NOMO-1 treated with dmso at 0.1 percent for 144 hours (cell line): ENCODE data around the gene B3GNT5.
A peak's percentile ranks its signal among the peaks of the same experiment; 100 is the strongest.
"Not testable (repeated sequence)": the region's sequence is repeated elsewhere in the genome, so short reads cannot be mapped to it uniquely, and the experiment has no call there.

Experiments
- DNase-seq: peaks from one replicate; lab custom pipeline; 2025; ENCODE audit not compliant: unreplicated experiment; lab: John Stamatoyannopoulos, UW

Gene B3GNT5

DNA sequence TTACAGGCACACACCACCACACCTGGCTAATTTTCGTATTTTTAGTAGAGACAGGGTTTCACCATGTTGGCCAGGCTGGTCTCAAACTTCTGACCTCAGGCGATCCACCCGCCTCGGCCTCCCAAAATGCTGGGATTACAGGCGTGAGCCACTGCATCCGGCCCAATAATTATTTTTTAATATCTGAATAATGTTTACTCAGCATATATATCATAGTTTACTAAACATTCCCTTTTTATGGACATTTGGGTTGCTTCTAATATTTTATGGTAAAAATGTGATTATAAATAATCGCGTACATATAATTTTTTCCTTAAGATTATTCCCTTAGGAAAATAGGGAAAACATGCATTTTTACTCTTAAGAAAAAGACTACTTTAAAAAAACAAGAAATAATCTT is 22.8 kb upstream of the B3GNT5 start:
- not testable (repeated sequence) for DNase-seq

DNA sequence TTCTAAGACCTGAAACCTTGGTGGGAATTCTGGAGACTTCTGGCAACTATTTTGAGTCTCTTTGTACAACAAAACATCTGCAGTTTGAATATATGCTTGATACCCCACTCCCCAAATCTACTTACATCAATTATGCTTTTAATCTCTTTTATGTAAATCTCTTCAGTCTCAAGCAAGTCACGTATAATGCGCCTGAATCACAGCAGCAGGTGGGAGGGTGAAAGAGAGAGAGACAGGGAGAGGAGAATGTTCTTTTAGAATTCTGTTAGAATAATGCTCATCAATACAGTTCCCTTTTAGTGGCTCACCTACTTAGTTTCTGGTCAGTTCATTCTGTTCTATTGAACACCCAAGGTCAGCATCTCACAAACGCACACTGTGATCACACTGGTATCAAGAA is 22.2 kb upstream of the B3GNT5 start:
- no peak for DNase-seq

DNA sequence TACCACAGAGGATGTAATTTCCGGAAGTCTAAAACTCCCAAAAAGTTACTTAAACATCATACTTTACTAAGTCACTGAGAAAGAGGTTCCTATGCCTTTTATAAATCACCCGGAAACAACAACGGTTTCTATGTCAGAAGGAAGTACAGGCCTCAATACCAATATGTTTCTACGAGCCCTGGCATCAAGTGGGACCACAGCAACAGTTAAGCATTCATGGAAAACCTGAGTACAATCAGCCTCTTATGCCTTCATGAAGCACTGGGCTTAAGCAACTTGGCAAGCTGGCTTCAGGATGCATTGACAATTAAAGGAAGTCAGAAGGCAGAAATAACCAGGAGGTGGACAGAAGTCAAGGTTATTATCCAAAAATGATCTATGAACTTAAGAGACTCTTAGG is 19.1 kb upstream of the B3GNT5 start:
- no peak for DNase-seq

DNA sequence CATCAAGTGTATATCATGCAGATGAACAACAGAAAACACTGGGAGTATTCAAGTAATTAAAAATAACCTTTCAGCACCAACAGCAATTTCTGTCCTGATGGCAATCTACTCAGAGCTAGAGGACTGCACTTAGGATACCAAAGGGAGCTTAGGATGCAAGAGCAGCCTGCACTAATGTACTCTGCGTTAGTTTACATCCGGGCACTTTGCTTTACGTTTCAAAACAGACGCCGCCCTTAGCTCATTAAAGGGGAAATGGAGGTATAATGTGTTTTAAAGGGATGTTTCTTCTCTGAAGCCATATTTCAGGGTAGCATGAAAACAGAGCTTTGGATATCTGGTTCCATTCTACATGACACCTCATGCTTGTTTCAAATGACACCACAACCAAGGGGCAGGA is 14.0 kb upstream of the B3GNT5 start:
- DNase-seq = no peak

DNA sequence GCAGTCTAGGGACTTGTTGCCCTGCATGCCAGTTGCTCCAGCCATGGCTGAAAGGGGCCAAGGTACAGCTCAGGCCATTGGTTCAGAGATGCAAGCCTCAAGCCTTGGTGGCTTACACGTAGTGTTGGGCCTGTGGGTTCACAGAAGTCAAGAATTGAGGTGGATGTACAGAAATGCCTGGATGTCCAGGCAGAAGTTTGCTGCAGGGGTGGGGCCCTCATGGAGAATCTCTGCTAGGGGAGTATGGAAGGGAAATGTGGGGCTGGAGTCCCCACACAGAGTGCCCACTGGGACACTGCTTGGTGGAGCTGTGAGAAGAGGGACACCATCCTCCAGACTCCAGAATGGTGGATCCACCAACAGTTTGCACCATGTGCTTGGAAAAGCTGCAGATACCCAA is 10.6 kb upstream of the B3GNT5 start:
- DNase-seq = no peak

DNA sequence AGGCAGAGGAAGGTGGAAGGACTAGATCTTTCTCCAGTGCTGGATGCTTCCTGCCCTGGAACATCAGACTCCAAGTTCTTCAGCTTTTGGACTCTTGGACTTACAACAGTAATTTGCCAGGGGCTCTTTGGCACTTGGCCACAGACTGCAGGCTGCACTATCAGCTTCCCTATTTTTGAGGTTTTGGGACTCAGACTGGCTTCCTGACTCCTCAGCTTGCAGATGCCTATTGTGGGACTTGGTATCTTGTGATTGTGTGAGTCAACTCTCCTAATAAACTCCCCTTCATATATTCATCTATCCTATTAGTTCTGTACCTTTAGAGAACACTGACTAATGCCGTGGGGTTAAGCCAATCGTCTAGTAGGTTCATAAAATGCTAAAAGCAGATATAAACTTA is 8.8 kb upstream of the B3GNT5 start:
- DNase-seq = peak; percentile 59

DNA sequence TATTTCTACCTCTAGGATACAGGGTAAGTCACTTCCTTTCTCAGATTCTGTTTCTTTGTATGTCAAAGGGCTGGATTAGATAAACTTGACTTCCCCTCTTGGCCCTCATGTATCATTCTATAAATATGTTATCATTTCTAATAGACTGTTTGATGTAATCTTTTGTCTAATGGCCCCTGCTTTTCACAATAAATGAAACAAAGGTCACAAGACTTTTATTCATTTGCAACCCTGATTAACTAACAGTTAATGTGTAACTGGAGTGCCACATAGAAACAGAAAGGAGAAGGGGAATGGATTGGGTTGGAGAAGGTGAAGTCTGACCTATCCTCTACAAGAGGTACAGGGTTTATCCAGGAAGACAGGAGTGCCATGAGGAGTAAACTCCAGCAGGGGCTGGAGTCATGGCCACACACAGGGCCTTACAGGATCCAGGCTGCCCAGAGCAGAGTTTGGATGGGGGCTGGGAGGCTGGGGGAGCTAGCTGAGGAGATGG is 8.0 kb upstream of the B3GNT5 start:
- no peak for DNase-seq

DNA sequence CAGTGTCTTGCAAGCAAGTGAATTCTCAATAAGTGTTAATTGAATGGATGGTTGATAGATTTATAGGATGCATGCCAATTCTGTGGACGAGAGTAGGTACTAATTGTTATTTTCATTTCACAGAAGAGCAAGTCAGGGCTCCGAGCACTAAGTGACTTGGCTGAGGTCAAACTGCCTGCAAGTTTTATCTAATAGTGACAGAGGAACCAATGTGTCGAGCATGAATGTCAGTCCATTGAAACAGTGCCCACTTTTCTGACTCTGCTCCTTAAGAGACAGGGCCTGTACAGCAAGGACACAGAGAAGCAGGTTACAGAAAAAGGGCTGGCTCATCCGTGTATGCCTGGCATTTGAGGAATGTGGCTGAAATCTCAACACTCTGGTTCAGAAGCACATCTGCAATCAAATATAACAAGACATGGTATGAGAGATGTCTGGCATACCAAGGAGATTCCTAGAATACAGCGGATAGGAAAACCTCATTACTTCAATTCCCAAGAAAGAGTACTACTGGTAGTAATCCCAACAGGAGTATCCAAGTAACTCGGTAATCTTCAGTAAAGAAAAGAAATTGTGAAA is 6.0 kb upstream of the B3GNT5 start:
- DNase-seq = no peak

DNA sequence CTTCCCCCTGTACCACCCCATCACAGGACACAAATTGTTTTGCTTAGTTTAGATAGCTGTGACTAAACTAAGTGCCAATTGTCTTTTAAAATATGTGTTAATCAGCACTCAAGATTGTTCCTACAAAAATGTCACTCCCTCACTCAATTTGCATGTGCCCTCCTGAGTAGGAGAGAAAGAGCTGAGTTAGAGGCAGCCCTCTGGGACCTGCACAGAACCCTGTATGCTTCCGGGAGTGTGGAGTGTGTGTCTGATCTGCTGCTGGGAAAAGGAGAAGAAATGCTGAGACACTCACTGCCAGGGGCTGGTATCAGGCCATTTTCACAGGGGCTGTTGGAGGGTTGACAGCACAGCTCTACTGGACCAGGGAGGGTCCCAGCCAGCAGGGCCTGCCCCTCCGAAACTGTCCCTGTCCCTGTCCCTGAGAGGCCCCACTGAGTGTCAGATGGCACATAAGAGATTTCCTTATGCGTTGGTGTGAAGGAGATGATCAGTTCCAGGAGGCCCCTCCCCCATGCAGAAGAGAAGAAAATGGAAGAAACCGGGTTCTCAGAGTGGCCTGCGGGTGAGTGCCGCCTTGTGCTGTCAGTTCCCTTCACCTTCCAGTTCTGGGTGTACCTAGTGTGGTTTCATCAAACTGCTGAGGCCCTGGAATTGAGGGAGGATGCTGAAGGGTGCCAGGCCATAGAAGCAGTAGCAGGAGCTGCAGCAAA is 3.9 kb upstream of the B3GNT5 start:
- no peak for DNase-seq

DNA sequence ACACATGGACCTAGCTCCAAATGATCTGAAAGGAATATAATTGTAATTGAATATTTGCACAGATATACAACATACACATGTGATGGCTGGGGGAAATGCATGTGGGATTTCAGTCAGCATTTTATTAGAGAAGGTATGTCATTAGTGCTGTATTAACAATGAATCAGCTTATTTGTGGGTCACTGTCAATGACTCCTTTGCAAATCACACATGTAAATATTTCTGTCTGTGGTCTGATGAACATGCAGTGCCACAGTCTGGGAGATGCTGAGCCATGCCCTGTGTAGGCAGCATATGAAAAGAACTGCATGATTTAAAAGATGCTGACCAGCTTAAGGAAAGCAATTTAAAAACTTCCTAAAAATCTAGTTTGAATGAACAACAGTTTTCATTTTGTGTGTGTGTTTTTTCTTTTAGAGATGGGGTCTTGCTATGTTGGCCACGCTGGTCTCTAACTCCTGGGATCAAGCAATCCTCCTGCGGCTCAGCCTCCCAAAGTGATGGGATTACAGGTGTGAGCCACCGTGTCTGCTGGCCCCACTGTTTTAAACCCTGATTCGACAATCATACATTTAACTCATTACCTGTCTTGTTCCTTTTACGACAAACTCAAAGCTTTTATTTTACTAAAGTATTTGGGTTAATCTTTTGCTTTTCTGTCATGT is 803 bp upstream of the B3GNT5 start:
- no peak for DNase-seq

DNA sequence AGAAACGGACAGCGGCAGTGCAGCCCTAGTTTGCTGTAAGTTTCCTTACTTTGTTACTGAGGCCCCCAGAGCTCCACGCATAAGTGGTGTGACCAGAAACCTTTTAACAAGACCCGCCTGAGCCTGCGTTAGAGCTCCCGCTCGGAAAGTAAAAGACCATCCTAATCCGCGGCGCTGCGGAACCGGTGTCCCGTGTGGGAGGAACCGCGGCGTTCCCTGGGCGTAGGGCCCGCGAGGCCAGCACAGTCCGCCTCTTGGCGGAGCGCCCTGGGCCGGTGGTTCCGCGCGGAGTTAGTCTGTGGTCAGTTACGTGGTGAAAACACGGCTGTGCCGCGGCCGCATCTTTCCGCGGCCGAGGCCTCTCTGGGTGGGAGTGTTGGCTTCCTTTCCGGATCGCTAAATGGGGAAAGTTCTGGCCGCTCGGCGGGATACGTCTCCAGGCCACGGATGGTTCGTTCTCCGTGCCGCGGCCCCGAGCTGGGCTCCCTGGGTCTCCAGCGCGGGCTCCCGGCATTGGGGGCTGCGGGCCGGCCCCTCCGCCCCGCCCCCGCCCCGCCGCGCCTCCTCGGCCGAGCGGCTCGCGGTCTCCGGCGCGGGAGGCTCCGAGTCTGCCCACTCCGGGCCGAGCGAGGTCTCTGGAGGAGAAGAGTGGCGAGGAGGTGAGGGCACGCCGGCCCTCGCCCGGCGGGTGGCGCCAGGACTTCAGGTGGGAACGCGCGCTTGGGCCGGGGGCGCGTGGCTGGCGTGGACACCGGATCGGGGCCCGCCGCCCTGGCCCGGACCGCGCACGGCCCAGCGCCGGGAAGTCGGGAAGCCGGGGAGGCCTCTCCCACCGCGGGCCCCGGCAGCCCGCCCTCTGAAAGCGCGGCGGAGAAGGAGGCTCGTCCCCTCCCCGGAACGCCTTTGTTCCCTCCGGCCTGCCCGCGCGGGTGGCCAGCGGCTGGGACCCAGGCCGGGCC is 754 bp downstream of the B3GNT5 start:
- DNase-seq = peak; percentile 32

DNA sequence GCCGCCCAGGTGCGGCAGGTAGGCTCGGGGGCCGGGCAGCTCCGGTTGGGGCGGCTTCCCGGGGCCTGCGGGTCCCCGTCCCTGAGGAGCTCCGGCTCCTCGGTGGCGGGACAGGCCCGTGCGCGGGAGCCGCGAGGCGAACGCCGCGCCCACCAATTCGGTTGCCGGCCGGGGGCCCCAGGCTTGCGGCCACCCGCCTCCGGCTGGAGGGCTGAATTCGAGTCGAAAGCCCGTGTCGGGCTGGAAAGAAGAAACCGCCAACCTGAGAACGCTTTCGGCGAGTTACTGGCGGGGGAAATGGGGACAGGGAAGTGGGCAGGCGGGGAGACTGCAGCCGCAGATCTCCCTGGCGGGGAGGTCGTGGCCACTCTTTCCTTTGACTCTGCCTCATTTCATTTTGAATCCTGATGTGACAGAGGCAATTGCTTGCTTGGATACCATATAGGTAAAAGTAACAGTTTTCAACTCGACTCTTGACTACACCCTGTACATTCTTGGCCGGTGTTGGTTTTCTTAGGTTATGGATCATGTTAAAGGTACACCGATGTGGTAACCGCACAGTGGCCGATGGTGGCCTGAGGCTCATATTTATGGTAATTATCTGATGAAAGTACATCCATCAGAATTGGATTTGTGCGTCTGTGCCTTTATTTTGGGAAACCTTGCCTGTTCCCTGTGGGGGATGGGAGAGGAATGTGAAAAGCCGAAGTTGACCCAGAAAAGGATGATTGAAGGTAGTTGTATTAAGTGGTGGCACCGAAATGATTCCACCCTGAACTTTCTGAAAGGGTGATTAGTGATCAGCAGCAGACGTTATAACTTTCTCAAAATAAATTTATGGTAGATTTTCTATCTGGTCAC is 1.7 kb downstream of the B3GNT5 start:
- DNase-seq = peak; percentile 23

DNA sequence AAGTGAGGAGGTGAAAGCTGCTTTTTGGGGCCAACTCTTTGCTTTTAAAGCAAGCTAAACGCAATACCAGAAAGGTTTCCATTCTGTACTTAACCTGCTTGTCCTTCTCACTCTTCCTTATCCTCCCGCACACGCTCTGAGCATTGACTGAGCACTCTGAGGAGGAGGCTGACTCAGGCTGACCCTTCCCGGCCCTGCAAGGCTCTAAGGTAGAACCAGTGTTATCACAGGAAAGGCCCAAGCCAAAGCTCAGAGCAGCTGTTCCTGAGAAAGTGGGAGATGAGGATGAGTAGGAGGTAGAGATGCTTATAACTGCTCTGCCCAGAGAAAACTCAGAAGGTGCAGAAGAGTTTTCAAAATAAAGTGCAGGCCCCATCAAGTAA is 2.3 kb downstream of the B3GNT5 start:
- no peak for DNase-seq

DNA sequence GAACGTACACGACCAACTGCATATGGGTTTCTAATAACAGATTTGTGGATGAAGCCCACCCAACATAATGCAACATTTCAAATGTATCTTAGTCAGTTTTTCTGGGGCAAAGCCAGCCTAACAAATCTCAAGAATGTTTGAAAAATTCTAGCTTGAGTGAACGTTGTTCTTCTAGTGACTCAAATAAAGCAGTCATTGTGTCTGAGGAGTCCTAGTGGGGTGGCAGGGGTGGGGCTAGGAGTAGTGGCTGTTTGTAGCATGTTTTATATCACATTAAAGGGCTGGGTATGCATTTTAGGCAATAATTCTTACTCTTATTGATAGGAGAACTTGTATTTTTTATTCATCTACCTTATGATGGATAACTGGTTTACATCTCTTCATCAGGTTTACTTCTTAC is 6.0 kb downstream of the B3GNT5 start:
- DNase-seq = no peak

DNA sequence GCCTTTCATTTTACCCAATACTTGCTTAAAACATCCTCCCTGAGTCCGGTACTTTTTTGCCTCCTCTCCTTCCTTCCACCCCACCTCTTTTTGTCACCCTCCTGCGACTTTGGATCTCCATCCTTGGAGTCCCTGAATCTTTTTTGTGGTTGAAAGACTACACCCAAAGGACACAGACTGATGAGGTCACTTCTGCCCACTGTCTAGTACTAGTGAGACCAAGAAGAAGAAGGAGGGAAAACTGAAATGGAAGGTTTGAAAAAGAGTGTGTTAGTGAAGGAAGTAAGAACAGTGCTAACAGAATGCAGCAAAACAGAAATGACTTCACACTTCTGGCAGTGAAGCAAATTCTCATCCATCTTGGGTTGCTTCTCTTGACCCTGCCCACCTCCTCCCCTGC is 6.6 kb downstream of the B3GNT5 start:
- no peak for DNase-seq

DNA sequence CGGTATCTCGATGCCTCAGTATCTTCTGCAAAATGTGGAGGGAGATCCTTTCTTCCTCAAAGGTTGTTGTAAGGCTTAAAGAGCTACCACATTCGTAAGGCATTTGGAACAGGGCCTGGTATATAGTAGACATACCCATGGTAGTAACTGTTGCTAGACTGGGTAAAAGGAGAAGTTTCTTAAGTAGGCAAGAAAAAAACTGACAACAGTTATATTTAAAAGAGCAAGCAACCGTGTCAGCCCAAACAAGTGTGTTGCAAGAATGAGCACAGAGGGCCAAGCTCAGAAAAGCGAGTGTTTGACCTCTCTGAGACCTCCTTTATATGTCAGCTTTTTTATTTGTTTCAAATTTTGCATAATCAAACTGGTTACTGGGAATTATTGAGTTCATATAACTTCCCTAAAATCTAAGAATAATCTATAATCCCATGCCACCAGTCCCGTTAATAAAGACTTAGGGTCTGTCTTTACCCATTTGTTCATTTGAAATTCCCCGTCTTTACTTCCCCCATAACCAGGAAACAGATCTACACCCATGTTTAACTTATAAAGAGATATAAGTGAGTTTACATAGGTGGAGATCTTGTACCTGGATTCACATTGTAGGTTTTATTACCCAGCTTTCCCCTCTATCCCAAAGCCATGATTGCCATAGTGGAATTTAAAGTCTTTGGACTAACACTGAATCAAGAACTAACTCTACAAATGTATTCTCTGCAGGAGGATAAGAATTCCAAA is 7.3 kb downstream of the B3GNT5 start:
- peak; percentile 94 for DNase-seq

DNA sequence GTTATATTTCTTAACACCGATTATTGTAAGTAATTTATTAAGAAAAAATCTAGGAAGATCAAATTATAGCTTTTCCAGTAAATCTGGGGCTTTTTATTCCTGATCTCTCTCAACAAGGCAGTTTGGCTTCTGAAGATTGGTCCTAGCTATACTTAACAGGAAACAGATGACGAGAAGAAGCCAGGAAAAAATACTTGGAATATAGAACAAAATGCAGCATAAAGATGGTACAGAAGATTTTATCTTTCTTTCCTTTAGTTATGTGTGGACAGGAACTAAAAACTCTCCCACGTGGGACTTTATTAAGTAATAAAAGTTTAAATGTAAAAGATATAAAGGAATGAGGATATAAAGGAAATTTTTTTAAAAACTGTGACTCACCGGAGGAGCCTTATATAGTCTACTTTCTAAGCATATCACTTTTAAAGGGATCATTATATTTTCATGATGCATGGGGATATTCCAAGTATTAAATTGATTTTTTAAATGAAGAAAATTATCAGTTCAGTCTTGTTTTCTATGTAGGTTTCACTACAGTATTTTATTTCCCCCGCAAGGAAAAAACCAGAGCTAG is 8.2 kb downstream of the B3GNT5 start:
- no peak for DNase-seq

DNA sequence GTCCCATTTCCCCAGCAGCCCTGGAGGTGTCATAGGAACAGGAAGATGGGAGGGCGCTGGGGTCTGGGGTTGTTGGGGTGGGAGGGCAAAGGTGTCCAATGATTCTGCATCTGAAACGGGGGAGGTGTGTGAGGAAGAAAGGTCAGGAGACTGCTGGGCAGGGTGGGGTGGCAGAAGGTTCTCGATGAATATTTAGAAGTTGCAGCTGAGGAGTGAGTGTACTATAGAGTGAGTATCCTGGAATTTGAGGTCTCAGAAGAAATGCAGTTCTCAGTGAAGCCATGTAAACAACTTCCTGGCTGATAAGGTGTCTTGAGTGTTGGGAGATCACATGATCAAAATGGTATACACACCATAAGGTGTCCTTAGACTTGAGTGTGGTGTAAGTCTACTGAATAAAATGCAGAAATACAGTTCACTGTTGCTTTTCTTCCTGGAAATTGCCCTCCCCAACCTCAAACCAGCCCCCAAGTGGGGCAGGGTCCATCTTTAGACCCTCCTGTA is 9.9 kb downstream of the B3GNT5 start:
- DNase-seq = no peak

DNA sequence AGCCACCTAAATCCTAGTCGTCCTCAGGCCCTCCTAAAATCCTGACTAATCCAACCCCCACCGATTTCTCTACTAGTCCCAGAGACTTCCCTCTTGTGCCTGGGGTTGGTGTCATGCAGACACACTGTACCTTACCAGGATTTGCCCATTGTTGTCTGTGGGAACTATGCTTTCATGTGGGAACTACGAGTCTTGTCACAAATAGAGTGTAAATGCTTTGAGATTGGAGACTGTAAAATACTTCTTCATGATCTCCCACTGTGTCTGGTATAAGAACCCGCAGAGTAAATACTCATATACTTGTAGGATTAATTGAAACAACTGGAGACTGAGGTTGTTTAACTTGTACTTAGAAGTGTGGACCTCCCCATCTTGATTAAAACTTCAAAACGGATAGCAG is 11.2 kb downstream of the B3GNT5 start:
- DNase-seq = no peak
